Activated B cell treated with CpG ODN at 0.5 μM for 24 hours (primary cell): ENCODE measurements around the gene LIPA. TPM values are rescaled to one million over a fixed set of nuclear protein-coding genes. Genes with fewer than 3 reads are reported as not detected.
A peak's percentile ranks its signal among the peaks of the same experiment; 100 is the strongest.
"Not testable (repeated sequence)": the region's sequence is repeated elsewhere in the genome, so short reads cannot be mapped to it uniquely, and the experiment has no call there.

ENCODE experiments used
- ATAC-seq: fragments of 200-7000 bp; cut with Tn5 transposase; one replicate; pipeline ENCODE4 v1.10.0; 2021; ENCODE audit warnings: low read depth, mild to moderate bottlenecking, moderate library complexity
- CTCF ChIA-PET: fragments of 350-600 bp; sonication (Branson Sonifier 250); formaldehyde crosslinking; loops from one replicate; lab custom pipeline; 2021; ENCODE audit warnings: antibody characterized with exemption; lab: Charles Lee
- POLR2A ChIA-PET: fragments of 350-600 bp; sonication (Branson Sonifier 250); formaldehyde crosslinking; loops from one replicate; lab custom pipeline; 2021; ENCODE audit warnings: antibody characterized with exemption; lab: Charles Lee
- DNase-seq: peaks from one replicate; pipeline ENCODE4 v3.0.0; 2022
- H3K27ac Mint-ChIP-seq: one replicate; pipeline ENCODE4 v1.8.0; 2020; ENCODE audit warnings: mixed read lengths
- H3K27me3 Mint-ChIP-seq: one replicate; pipeline ENCODE4 v1.8.0; 2021; ENCODE audit warnings: mixed read lengths
- H3K36me3 Mint-ChIP-seq: one replicate; pipeline ENCODE4 v1.8.0; 2021; ENCODE audit warnings: low read depth, mixed read lengths
- H3K4me1 Mint-ChIP-seq: one replicate; pipeline ENCODE4 v1.8.0; 2021; ENCODE audit warnings: mixed read lengths
- H3K4me3 Mint-ChIP-seq: one replicate; pipeline ENCODE4 v1.8.0; 2020; ENCODE audit warnings: mild to moderate bottlenecking, mixed read lengths
- H3K9me3 Mint-ChIP-seq: one replicate; pipeline ENCODE4 v1.8.0; 2020; ENCODE audit warnings: mixed read lengths
- CTCF ChIP-seq: fragments of 200-600 bp; IDR thresholded peaks from one replicate; pipeline ENCODE4 v1.8.0; 2022; ENCODE audit warnings: antibody characterized with exemption, mild to moderate bottlenecking
- intact Hi-C: fragments of 100-400 bp; cut with micrococcal nuclease; formaldehyde crosslinking; loops from one replicate; pipeline ENCODE4 v1.15.1; 2024
- total RNA-seq: library from RNA; stranded (reverse); gene quantifications from 2 replicates; pipeline ENCODE4 v1.2.3, GENCODE V29; 2022

Gene LIPA
- total RNA-seq, 1 donor from 2014 or later, result 32.8 TPM

DNA sequence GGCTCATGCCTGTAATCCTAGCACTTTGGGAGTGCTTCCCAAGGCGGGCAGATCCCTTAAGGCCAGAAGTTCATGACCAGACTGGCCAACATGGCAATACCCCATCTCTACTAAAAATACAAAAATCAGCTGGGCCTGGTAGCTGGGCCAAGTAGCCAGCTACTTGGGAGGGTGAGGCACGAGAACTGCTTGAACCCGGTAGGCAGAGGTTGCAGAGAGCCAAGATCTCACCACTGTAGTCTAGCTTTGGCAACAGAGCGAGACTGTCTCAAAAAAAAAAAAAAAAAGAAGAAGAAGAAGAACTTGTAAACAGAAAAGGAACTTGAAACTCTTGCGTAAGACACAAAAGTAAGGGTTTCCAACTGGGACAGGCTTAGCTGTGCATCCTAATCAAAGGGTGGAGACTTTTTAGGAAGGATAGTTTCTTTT lies 44.7 kb upstream of the LIPA start:
- POLR2A ChIA-PET, result interaction anchor here (0.8 to 1.0 kb wide), 2 partner anchors 45 to 118 kb away, joined by 3 to 4 read pairs; partner anchors contain the start of genes IFIT5 and LIPA
- peak overlapping the region; percentile 53 for H3K4me3 Mint-ChIP-seq

DNA sequence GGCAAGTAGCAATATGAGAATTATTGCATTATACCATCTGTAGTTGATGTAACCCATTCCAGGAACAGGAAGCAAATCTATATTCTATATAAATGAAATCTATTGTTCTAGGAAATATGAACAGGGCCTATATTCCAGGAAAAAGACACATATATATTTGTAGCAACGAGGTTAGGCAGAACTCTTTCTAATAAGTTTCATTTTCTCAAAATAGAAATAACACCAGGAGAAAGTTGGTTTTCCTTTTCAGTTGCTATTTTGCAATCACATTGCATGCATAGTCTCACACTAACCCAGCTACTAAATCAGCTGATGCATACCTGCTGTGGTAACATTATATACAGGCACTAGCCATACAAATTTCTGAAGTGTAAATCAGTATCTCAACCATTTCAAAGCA lies 44.0 kb upstream of the LIPA start:
- no peak overlapping the region for H3K4me3 Mint-ChIP-seq
- peaks cover 21% of the 10 kb centered on the region for H3K4me1 Mint-ChIP-seq
- no peak for DNase-seq
- POLR2A ChIA-PET, result interaction anchor here (0.8 kb wide), 1 partner anchor 44 kb away, joined by 3 read pairs; the partner anchor contains the start of gene LIPA
- no peaks in the 10 kb centered on the region for H3K27me3 Mint-ChIP-seq
- ATAC-seq, result no peak
- intact Hi-C loops, result no loop called here
- H3K9me3 Mint-ChIP-seq, result peaks cover 4% of the 10 kb centered on the region
- H3K27ac Mint-ChIP-seq, result peak overlapping the region; percentile 84
- no peak for TF ChIP-seq CTCF
- H3K36me3 Mint-ChIP-seq, result peaks cover 3% of the 10 kb centered on the region
- CTCF ChIA-PET, result interaction anchor here (1.4 to 2.0 kb wide), 2 partner anchors 74 to 93 kb away, joined by 5 to 8 read pairs; no protein-coding TSS in a partner anchor

More for the DNA sequence above, 44.7 kb upstream of the LIPA start:
- DNase-seq, result peak; percentile 18
- peak; percentile 79 for ATAC-seq
- CTCF ChIA-PET, result no interaction called here
- Mint-ChIP-seq H3K4me1 (peaks cover 25% of the 10 kb centered on the region), H3K9me3 (peaks cover 4% of the 10 kb centered on the region), H3K27ac (peak overlapping the region; percentile 84), H3K27me3 (no peaks in the 10 kb centered on the region), H3K36me3 (peaks cover 3% of the 10 kb centered on the region)
- no peak for TF ChIP-seq CTCF
- intact Hi-C loops, result no loop called here

- Mint-ChIP-seq H3K27ac (no peak overlapping the region), H3K36me3 (peaks cover 3% of the 10 kb centered on the region), H3K27me3 (no peaks in the 10 kb centered on the region), H3K4me3 (no peak overlapping the region), H3K9me3 (peaks cover 4% of the 10 kb centered on the region), H3K4me1 (peaks cover 18% of the 10 kb centered on the region)
- ChIA-PET CTCF (interaction anchor here (1.4 to 2.0 kb wide), 2 partner anchors 75 to 94 kb away, joined by 5 to 8 read pairs; no protein-coding TSS in a partner anchor), POLR2A (no interaction called here)
- DNase-seq (no peak), ATAC-seq (no peak)
- TF ChIP-seq CTCF, result no peak
- intact Hi-C loops, result no loop called here
Observed at GRCh38 chr10:89294721-89295239, 43.2 kb upstream of the LIPA start.

- H3K27ac Mint-ChIP-seq, DNase-seq, intact Hi-C loops, ATAC-seq, H3K9me3 Mint-ChIP-seq, H3K4me3 Mint-ChIP-seq, H3K4me1 Mint-ChIP-seq, CTCF ChIA-PET, H3K27me3 Mint-ChIP-seq, H3K36me3 Mint-ChIP-seq: not testable (repeated sequence)
- POLR2A ChIA-PET, result interaction anchor here (0.7 kb wide), 1 partner anchor 46 kb away, joined by 4 read pairs; no protein-coding TSS in a partner anchor
Observed at GRCh38 chr10:89285303-89285702, 33.7 kb upstream of the LIPA start.

GRCh38 chr10:89284711-89285110 lies 33.1 kb upstream of the LIPA start:
- intact Hi-C loops, result not testable (repeated sequence)

DNA sequence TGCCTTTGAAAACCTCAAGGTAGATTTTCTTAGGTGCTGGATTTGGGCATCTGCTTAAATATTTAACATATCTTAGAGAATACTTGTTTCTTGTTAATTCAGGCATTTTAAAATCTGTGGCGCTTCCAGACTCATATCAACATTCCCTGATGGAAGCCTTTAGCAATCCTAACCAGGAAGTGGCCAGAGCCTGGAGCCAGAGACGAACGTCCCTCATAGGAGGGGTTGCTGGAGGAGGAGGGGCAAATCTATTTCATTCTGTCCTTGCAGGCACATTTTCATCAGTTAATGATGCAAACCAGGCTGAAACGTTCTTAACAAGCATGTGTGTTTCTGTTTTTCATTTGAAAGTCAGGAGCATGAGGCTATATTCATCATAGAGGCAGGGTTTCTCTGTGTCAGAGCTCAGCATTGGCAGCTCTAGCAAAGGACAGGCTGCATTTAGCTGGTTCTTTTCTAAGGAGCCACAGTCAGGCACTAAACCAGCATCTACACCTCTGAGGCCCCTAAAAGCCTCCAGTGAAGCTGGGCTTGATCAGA lies 32.4 kb upstream of the LIPA start:
- Mint-ChIP-seq H3K4me1 (peaks cover 3% of the 10 kb centered on the region), H3K36me3 (no peaks in the 10 kb centered on the region), H3K4me3 (no peak overlapping the region), H3K9me3 (no peaks in the 10 kb centered on the region), H3K27me3 (peaks cover 5% of the 10 kb centered on the region), H3K27ac (no peak overlapping the region)
- DNase-seq (no peak), ATAC-seq (no peak)
- CTCF ChIA-PET, result interaction anchor here (0.6 to 1.9 kb wide), 2 partner anchors 62 to 86 kb away, joined by 3 to 5 read pairs; no protein-coding TSS in a partner anchor
- intact Hi-C loops, result no loop called here
- no peak for TF ChIP-seq CTCF
- POLR2A ChIA-PET, result no interaction called here

More at GRCh38 chr10:89284711-89285110, 33.1 kb upstream of the LIPA start:
- H3K4me1 Mint-ChIP-seq, H3K4me3 Mint-ChIP-seq, H3K27ac Mint-ChIP-seq, H3K27me3 Mint-ChIP-seq, H3K9me3 Mint-ChIP-seq, H3K36me3 Mint-ChIP-seq, ATAC-seq, DNase-seq: not testable (repeated sequence)
- CTCF ChIA-PET, result interaction anchor here (0.6 to 1.9 kb wide), 2 partner anchors 63 to 85 kb away, joined by 3 to 5 read pairs; no protein-coding TSS in a partner anchor
- POLR2A ChIA-PET, result interaction anchor here (0.7 kb wide), 1 partner anchor 46 kb away, joined by 4 read pairs; no protein-coding TSS in a partner anchor
